Progenitor cell of endocrine pancreas (in vitro differentiated cells): ENCODE measurements around the gene CHST2. TPM values are rescaled to one million over a fixed set of nuclear protein-coding genes. Genes with fewer than 3 reads are reported as not detected.

ENCODE experiments used
- DNase-seq: peaks from one replicate; pipeline ENCODE4 v3.0.0; 2021; ENCODE audit warnings: low spot score; ENCODE audit not compliant: unreplicated experiment
- H3K27ac Mint-ChIP-seq: 2 replicates; pipeline ENCODE4 v1.8.0; 2021; ENCODE audit warnings: mild to moderate bottlenecking, moderate library complexity, mixed read lengths
- H3K27me3 Mint-ChIP-seq: 2 replicates; pipeline ENCODE4 v1.8.0; 2021; ENCODE audit warnings: mixed read lengths
- H3K36me3 Mint-ChIP-seq: 2 replicates; pipeline ENCODE4 v1.8.0; 2022; ENCODE audit warnings: mixed read lengths; ENCODE audit not compliant: insufficient read depth
- H3K4me1 Mint-ChIP-seq: 2 replicates; pipeline ENCODE4 v1.8.0; 2021; ENCODE audit warnings: low read depth, mixed read lengths
- H3K4me3 Mint-ChIP-seq: 2 replicates; pipeline ENCODE4 v1.8.0; 2021; ENCODE audit warnings: low read depth, mild to moderate bottlenecking, moderate library complexity, mixed read lengths
- H3K9me3 Mint-ChIP-seq: 2 replicates; pipeline ENCODE4 v1.8.0; 2021; ENCODE audit warnings: low read depth, mixed read lengths
- total RNA-seq: library from RNA; stranded (reverse); gene quantifications from 2 replicates; pipeline ENCODE4 v1.2.1, GENCODE V29; 2021
- TF ChIP-seq, protein P1 (sequence below): fragments of 200-600 bp; sonication (generic); IDR thresholded peaks from one replicate; pipeline ENCODE4 v1.5.0; 2021; ENCODE audit warnings: antibody characterized with exemption, mild to moderate bottlenecking; ENCODE audit not compliant: unreplicated experiment

CHST2 gene
- total RNA-seq, 1 donor from 2014 or later: 13.2 TPM

DNA sequence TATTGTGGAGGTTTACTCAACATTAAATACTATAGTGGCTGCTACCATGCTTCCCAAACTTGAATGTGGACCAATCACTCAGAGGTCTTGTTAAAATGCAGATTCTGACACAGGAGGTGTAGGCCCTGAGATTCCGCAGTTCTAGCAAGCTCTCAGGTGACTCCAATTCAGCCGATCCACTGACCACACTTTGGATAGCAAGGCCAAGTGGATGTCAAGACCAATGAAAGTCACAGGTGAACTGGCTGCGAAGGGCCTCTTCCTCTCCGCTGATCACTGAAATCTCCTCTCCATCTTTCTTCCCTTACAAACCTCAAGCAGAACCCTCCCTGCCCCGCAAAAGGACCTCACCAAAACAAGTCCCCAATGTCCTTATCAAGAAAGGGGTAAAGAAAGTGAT lies 9.2 kb upstream of the CHST2 start:
- Mint-ChIP-seq H3K27ac (no peak overlapping the region), H3K36me3 (no peaks in the 10 kb centered on the region)

DNA sequence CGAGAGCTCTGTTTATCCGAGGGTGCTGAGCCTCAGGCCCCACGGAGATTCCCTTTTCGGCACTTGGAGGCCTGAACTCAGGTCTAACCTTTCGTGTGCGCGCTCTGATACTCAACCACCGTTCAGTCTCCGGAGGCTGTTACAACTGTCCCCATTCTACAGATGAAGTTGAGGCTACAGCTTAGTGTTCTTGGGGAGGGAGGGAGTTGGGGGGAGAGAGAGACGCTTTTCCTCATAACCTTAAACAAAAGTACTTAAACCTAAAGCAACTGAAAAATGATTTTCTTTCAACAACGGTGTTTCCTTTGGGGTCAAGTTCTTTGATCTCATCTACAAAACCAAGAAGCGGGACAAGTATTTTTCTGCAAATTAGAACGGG lies 952 bp upstream of the CHST2 start:
- H3K4me3 Mint-ChIP-seq: peak overlapping the region; percentile 78
- no peaks in the 10 kb centered on the region for H3K9me3 Mint-ChIP-seq
- no peak for DNase-seq
- H3K36me3 Mint-ChIP-seq: peaks cover 3% of the 10 kb centered on the region
- peaks cover 6% of the 10 kb centered on the region for H3K4me1 Mint-ChIP-seq
- peaks cover 48% of the 10 kb centered on the region for H3K27me3 Mint-ChIP-seq
- no peak overlapping the region for H3K27ac Mint-ChIP-seq
- TF ChIP-seq, protein P1, sequence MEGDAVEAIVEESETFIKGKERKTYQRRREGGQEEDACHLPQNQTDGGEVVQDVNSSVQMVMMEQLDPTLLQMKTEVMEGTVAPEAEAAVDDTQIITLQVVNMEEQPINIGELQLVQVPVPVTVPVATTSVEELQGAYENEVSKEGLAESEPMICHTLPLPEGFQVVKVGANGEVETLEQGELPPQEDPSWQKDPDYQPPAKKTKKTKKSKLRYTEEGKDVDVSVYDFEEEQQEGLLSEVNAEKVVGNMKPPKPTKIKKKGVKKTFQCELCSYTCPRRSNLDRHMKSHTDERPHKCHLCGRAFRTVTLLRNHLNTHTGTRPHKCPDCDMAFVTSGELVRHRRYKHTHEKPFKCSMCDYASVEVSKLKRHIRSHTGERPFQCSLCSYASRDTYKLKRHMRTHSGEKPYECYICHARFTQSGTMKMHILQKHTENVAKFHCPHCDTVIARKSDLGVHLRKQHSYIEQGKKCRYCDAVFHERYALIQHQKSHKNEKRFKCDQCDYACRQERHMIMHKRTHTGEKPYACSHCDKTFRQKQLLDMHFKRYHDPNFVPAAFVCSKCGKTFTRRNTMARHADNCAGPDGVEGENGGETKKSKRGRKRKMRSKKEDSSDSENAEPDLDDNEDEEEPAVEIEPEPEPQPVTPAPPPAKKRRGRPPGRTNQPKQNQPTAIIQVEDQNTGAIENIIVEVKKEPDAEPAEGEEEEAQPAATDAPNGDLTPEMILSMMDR: no peak

More for the DNA sequence above, 9.2 kb upstream of the CHST2 start:
- H3K27me3 Mint-ChIP-seq: peaks cover 21% of the 10 kb centered on the region
- peaks cover 12% of the 10 kb centered on the region for H3K9me3 Mint-ChIP-seq
- no peak for DNase-seq
- TF ChIP-seq, protein P1: no peak
- no peaks in the 10 kb centered on the region for H3K4me1 Mint-ChIP-seq
- H3K4me3 Mint-ChIP-seq: no peak overlapping the region

DNA sequence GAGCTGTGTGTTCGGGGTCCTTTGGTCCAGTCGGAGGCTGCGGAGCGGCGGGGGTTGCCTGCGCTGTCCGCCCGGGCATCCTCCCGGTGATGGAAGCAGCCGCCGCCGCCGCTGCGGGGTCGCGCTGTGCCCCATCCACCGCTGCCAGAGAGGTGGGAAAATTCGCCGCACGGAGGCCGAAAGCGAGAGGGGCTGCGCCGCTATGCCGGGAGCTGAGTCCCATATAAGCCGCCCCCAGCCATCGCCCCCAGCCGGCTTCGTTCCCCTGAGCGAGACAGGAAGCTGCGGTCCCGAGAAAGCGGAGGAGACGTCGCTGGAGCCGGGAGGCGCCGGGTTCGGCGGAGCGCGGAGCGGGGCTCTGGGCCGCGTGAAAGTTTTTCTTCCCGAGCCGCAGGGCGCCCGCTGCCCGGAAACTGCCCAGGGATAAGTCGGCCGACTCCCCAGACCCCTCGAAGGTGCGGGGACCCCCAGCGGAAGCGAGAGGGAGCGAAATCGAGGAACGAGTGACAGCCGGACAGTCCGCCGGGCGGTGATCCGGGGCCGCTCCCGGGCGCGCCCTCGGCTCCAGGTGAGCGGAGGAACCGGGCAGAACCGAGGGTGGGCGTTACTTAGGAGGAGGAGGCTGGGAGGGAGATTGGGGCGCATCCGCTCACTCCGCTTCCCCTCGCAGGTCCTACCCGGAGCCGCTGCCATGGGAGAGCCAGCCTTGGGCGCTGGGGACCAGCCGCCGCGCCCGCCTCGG lies 574 bp downstream of the CHST2 start:
- DNase-seq: peak; percentile 33
- Mint-ChIP-seq H3K27ac (peak overlapping the region; percentile 71), H3K36me3 (peaks cover 3% of the 10 kb centered on the region), H3K4me3 (peak overlapping the region; percentile 83), H3K27me3 (peaks cover 39% of the 10 kb centered on the region), H3K9me3 (no peaks in the 10 kb centered on the region), H3K4me1 (peaks cover 16% of the 10 kb centered on the region)
- TF ChIP-seq, protein P1: peak; percentile 23

GRCh38 chr3:143120716-143121240 lies 1.2 kb downstream of the CHST2 start:
- Mint-ChIP-seq H3K9me3 (no peaks in the 10 kb centered on the region), H3K27ac (no peak overlapping the region), H3K4me3 (no peak overlapping the region), H3K4me1 (peaks cover 22% of the 10 kb centered on the region), H3K36me3 (peaks cover 3% of the 10 kb centered on the region), H3K27me3 (peaks cover 35% of the 10 kb centered on the region)
- peak; percentile 28 for DNase-seq
- TF ChIP-seq, protein P1: peak; percentile 23

DNA sequence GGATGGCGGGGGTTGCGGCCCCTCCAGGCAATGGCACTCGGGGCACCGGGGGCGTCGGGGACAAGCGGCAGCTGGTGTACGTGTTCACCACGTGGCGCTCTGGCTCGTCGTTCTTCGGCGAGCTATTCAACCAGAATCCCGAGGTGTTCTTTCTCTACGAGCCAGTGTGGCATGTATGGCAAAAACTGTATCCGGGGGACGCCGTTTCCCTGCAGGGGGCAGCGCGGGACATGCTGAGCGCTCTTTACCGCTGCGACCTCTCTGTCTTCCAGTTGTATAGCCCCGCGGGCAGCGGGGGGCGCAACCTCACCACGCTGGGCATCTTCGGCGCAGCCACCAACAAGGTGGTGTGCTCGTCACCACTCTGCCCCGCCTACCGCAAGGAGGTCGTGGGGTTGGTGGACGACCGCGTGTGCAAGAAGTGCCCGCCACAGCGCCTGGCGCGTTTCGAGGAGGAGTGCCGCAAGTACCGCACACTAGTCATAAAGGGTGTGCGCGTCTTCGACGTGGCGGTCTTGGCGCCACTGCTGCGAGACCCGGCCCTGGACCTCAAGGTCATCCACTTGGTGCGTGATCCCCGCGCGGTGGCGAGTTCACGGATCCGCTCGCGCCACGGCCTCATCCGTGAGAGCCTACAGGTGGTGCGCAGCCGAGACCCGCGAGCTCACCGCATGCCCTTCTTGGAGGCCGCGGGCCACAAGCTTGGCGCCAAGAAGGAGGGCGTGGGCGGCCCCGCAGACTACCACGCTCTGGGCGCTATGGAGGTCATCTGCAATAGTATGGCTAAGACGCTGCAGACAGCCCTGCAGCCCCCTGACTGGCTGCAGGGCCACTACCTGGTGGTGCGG lies 1.9 kb downstream of the CHST2 start:
- no peak for DNase-seq
- H3K4me3 Mint-ChIP-seq: peak overlapping the region; percentile 53
- no peak overlapping the region for H3K27ac Mint-ChIP-seq
- peaks cover 31% of the 10 kb centered on the region for H3K27me3 Mint-ChIP-seq
- H3K4me1 Mint-ChIP-seq: peaks cover 29% of the 10 kb centered on the region
- TF ChIP-seq, protein P1: peak; percentile 35
- H3K9me3 Mint-ChIP-seq: no peaks in the 10 kb centered on the region
- H3K36me3 Mint-ChIP-seq: peaks cover 3% of the 10 kb centered on the region
